ACC112 (cell line): Measurements from ENCODE around the gene LAMA5.

Experiments used
- H2AFZ ChIP-seq: fragments of 200-600 bp; sonication (generic); one replicate; pipeline ENCODE4 v1.6.0; 2017; ENCODE audit warnings: antibody characterized with exemption, low read length; ENCODE audit not compliant: unreplicated experiment
- H3K27ac ChIP-seq: fragments of 200-600 bp; sonication (generic); 2 replicates; pipeline ENCODE4 v1.5.1; 2014; ENCODE audit warnings: low read depth, mild to moderate bottlenecking, antibody characterized with exemption, low read length, moderate library complexity
- H3K27me3 ChIP-seq: fragments of 200-600 bp; sonication (generic); 2 replicates; pipeline ENCODE4 v1.6.1; 2014; ENCODE audit warnings: mild to moderate bottlenecking, antibody characterized with exemption, low read length, moderate library complexity, mixed read lengths; ENCODE audit not compliant: insufficient read depth
- H3K36me3 ChIP-seq: fragments of 200-600 bp; sonication (generic); 2 replicates; pipeline ENCODE4 v1.6.1; 2016; ENCODE audit warnings: mild to moderate bottlenecking, antibody characterized with exemption, low read length, moderate library complexity, mixed read lengths; ENCODE audit not compliant: insufficient read depth
- H3K4me1 ChIP-seq: fragments of 200-600 bp; sonication (generic); one replicate; pipeline ENCODE4 v1.6.1; 2016; ENCODE audit warnings: low read length, mixed read lengths; ENCODE audit not compliant: insufficient read depth, unreplicated experiment, control insufficient read depth
- H3K4me3 ChIP-seq: fragments of 200-600 bp; sonication (generic); 2 replicates; pipeline ENCODE4 v1.5.1; 2014; ENCODE audit warnings: mild to moderate bottlenecking, low read depth, low read length
- H3K79me2 ChIP-seq: fragments of 200-600 bp; sonication (generic); one replicate; pipeline ENCODE4 v1.6.0; 2016; ENCODE audit warnings: low read length; ENCODE audit not compliant: control insufficient read depth, unreplicated experiment, insufficient read depth

Gene LAMA5

GRCh38 chr20:62314711-62315302 is 52.3 kb downstream of the LAMA5 start:
- Histone ChIP-seq H3K27ac (no peak overlapping the region), H3K4me3 (no peak overlapping the region), H3K27me3 (no peaks in the 10 kb centered on the region), H2AFZ (no peak overlapping the region), H3K79me2 (no peaks in the 10 kb centered on the region), H3K4me1 (no peaks in the 10 kb centered on the region), H3K36me3 (no peaks in the 10 kb centered on the region; the same call in 1 of the 2 replicates)

GRCh38 chr20:62314339-62314638 is 52.8 kb downstream of the LAMA5 start:
- H3K36me3 ChIP-seq, result no peaks in the 10 kb centered on the region; the same call in 1 of the 2 replicates
- H3K79me2 ChIP-seq, result no peaks in the 10 kb centered on the region
- H3K27ac ChIP-seq, result no peak overlapping the region
- H3K4me1 ChIP-seq, result no peaks in the 10 kb centered on the region
- H3K4me3 ChIP-seq, result no peak overlapping the region
- H2AFZ ChIP-seq, result no peak overlapping the region
- no peaks in the 10 kb centered on the region for H3K27me3 ChIP-seq

GRCh38 chr20:62313460-62314338 is 53.4 kb downstream of the LAMA5 start:
- no peaks in the 10 kb centered on the region for H3K27me3 ChIP-seq
- no peak overlapping the region for H3K27ac ChIP-seq
- no peak overlapping the region for H2AFZ ChIP-seq
- H3K79me2 ChIP-seq, result no peaks in the 10 kb centered on the region
- H3K36me3 ChIP-seq, result no peaks in the 10 kb centered on the region; the same call in 1 of the 2 replicates
- H3K4me3 ChIP-seq, result no peak overlapping the region
- no peaks in the 10 kb centered on the region for H3K4me1 ChIP-seq

- H3K4me3 ChIP-seq, result no peak overlapping the region
- H3K36me3 ChIP-seq, result peaks cover 3% of the 10 kb centered on the region; the same call in 1 of the 2 replicates
- H3K79me2 ChIP-seq, result no peaks in the 10 kb centered on the region
- no peak overlapping the region for H2AFZ ChIP-seq
- H3K27me3 ChIP-seq, result no peaks in the 10 kb centered on the region
- H3K27ac ChIP-seq, result no peak overlapping the region
- H3K4me1 ChIP-seq, result no peaks in the 10 kb centered on the region
Measured at GRCh38 chr20:62313021-62313420, 54.1 kb downstream of the LAMA5 start.

GRCh38 chr20:62312662-62312977 is 54.5 kb downstream of the LAMA5 start:
- Histone ChIP-seq H3K27ac (no peak overlapping the region), H3K27me3 (no peaks in the 10 kb centered on the region), H3K79me2 (no peaks in the 10 kb centered on the region), H3K4me3 (no peak overlapping the region), H3K4me1 (no peaks in the 10 kb centered on the region), H3K36me3 (peaks cover 5% of the 10 kb centered on the region; the same call in 1 of the 2 replicates), H2AFZ (no peak overlapping the region)

GRCh38 chr20:62311832-62312661 is 55.1 kb downstream of the LAMA5 start:
- Histone ChIP-seq H3K4me3 (no peak overlapping the region), H3K27me3 (no peaks in the 10 kb centered on the region), H3K27ac (no peak overlapping the region), H3K36me3 (peaks cover 5% of the 10 kb centered on the region; the same call in 1 of the 2 replicates), H3K4me1 (no peaks in the 10 kb centered on the region), H3K79me2 (peaks cover 3% of the 10 kb centered on the region), H2AFZ (no peak overlapping the region)

GRCh38 chr20:62311150-62311549 is 56.0 kb downstream of the LAMA5 start:
- Histone ChIP-seq H3K4me3 (no peak overlapping the region), H3K79me2 (peaks cover 7% of the 10 kb centered on the region), H2AFZ (no peak overlapping the region), H3K36me3 (peaks cover 5% of the 10 kb centered on the region; the same call in 1 of the 2 replicates), H3K27ac (no peak overlapping the region), H3K27me3 (no peaks in the 10 kb centered on the region), H3K4me1 (no peaks in the 10 kb centered on the region)

- H3K27me3 ChIP-seq, result no peaks in the 10 kb centered on the region
- H3K4me3 ChIP-seq, result no peak overlapping the region
- H2AFZ ChIP-seq, result no peak overlapping the region
- peaks cover 5% of the 10 kb centered on the region; the same call in 1 of the 2 replicates for H3K36me3 ChIP-seq
- H3K4me1 ChIP-seq, result peaks cover under 1% of the 10 kb centered on the region
- peaks cover 11% of the 10 kb centered on the region for H3K79me2 ChIP-seq
- no peak overlapping the region for H3K27ac ChIP-seq
Measured at GRCh38 chr20:62310757-62311121, 56.4 kb downstream of the LAMA5 start.

- H3K27me3 ChIP-seq, result no peaks in the 10 kb centered on the region
- peaks cover 7% of the 10 kb centered on the region for H3K4me1 ChIP-seq
- no peak overlapping the region for H3K4me3 ChIP-seq
- peaks cover 5% of the 10 kb centered on the region; the same call in 1 of the 2 replicates for H3K36me3 ChIP-seq
- no peak overlapping the region for H2AFZ ChIP-seq
- peaks cover 17% of the 10 kb centered on the region for H3K79me2 ChIP-seq
- H3K27ac ChIP-seq, result no peak overlapping the region
Measured at GRCh38 chr20:62309947-62310756, 57.0 kb downstream of the LAMA5 start.
